ENCODE results near the gene CHI3L2. TPM values are rescaled to one million over a fixed set of nuclear protein-coding genes. Genes with fewer than 3 reads are reported as not detected.

Gene CHI3L2
- total RNA-seq, 1 experiment from 2014 or later: not detected

GRCh38 chr1:111290104-111290503, 62.6 kb downstream of the CHI3L2 start:
- DNase-seq (ENCODE audit: low spot score): no peak

DNA sequence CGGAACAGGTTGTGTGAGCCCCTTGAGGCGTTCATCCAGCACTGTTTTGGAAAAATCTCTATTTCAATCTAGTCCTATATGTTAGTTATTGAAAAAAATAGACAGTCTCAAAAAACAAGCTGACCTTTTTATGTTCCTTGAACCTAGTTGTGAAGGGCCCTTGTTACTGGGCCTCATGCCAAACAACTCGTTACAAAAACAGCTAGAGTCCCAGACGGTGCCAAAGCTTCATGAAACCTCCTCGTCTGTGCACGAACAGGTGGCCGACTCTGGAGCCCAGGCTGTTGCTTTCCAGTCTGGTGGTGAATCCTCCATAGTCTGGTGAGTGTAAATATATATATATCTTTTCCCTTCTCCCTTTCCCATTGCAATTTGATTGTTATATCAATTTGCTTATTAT, 63.1 kb downstream of the CHI3L2 start, which contains the start of gene CHIA:
TSS of gene CHIA (plus strand) at position 222 of the 400 bp plus-strand sequence. CDS start 19,617 bp downstream, outside the sequence.
- no peak for DNase-seq (ENCODE audit: low spot score)

Small RNAs within 50 kb of the gene (small RNA-seq; reads per million reads assigned to genes)
- not detected for gene AL355816.1

Other genes with a start within 250 kb of the CHI3L2 start
- gene DRAM2, start 87.6 kb upstream of the CHI3L2 start, total RNA-seq (2014; rRNA removed; shearing (Covaris generic)): 35.6 and 37.9 TPM in 2 replicates
- gene CEPT1, start 87.5 kb upstream of the CHI3L2 start, total RNA-seq (2014; rRNA removed; shearing (Covaris generic)): 13.7 and 14.9 TPM in 2 replicates
- 81.0 and 82.1 TPM in 2 replicates for gene DENND2D, start 27.1 kb upstream of the CHI3L2 start, total RNA-seq (2014; rRNA removed; shearing (Covaris generic))
- gene CHIA, start 63.1 kb downstream of the CHI3L2 start, total RNA-seq (2014; rRNA removed; shearing (Covaris generic)): not detected in 2 replicates
- 0.91 and 1.5 TPM in 2 replicates for gene OVGP1, start 200.0 kb downstream of the CHI3L2 start, total RNA-seq (2014; rRNA removed; shearing (Covaris generic))
- gene WDR77, start 221.5 kb downstream of the CHI3L2 start, total RNA-seq (2014; rRNA removed; shearing (Covaris generic)): 63.9 and 70.0 TPM in 2 replicates
- 282 and 311 TPM in 2 replicates for gene ATP5PB, start 221.8 kb downstream of the CHI3L2 start, total RNA-seq (2014; rRNA removed; shearing (Covaris generic))
- gene C1orf162, start 246.3 kb downstream of the CHI3L2 start, total RNA-seq (2014; rRNA removed; shearing (Covaris generic)): not detected in 2 replicates

Measured in HT-29 (cell line).